Natural killer cell (primary cell): ENCODE results near the gene BCR. TPM values are rescaled to one million over a fixed set of nuclear protein-coding genes. Genes with fewer than 3 reads are reported as not detected.

Source experiments
- ATAC-seq, 3 donors: fragments of 150-1000 bp in 2 of 3; fragments of 200-7000 bp in 1 of 3; cut with Tn5 transposase; 1 replicate in 1 of 3; 2 replicates in 2 of 3; pipeline ENCODE4 v1.10.0; 2021; ENCODE audit warnings: mild to moderate bottlenecking in 2 of 3, moderate library complexity in 2 of 3
- DNase-seq, 2 donors: peaks; one replicate each; pipeline versions ENCODE4 v3.0.0 to v3.0.0-alpha.2; 2013 to 2021; ENCODE audit warnings: mixed read lengths in 1 of 2
- H3K27ac ChIP-seq: one replicate; pipeline ENCODE4 v1.5.1; 2013; ENCODE audit warnings: mild to moderate bottlenecking, low read length
- H3K27me3 ChIP-seq: one replicate; pipeline ENCODE4 v1.6.1; 2013; ENCODE audit warnings: low read length; ENCODE audit not compliant: control insufficient read depth, insufficient read depth
- H3K36me3 ChIP-seq: one replicate; pipeline ENCODE4 v1.6.1; 2013; ENCODE audit warnings: low read length; ENCODE audit not compliant: control insufficient read depth, insufficient read depth
- H3K4me1 ChIP-seq: one replicate; pipeline ENCODE4 v1.6.1; 2013; ENCODE audit warnings: low read length; ENCODE audit not compliant: control insufficient read depth, insufficient read depth
- H3K4me3 ChIP-seq: one replicate; pipeline ENCODE4 v1.5.1; 2013; ENCODE audit warnings: low read length
- H3K9me3 ChIP-seq: one replicate; pipeline ENCODE4 v1.6.1; 2013; ENCODE audit warnings: low read length; ENCODE audit not compliant: control insufficient read depth, insufficient read depth
- H3K27ac Mint-ChIP-seq, 2 donors: one replicate each; pipeline ENCODE4 v1.8.0; 2022; ENCODE audit warnings: mild to moderate bottlenecking in 2 of 2, mixed read lengths in 2 of 2, moderate library complexity in 1 of 2
- H3K27me3 Mint-ChIP-seq, 2 donors: one replicate each; pipeline ENCODE4 v1.8.0; 2022; ENCODE audit warnings: low read depth in 2 of 2, mixed read lengths in 2 of 2
- H3K36me3 Mint-ChIP-seq: one replicate; pipeline ENCODE4 v1.8.0; 2022; ENCODE audit warnings: mixed read lengths
- H3K4me1 Mint-ChIP-seq, 2 donors: one replicate each; pipeline ENCODE4 v1.8.0; 2022; ENCODE audit warnings: mixed read lengths in 2 of 2
- H3K4me3 Mint-ChIP-seq: one replicate; pipeline ENCODE4 v1.8.0; 2022; ENCODE audit warnings: mild to moderate bottlenecking, moderate library complexity, mixed read lengths
- H3K9me3 Mint-ChIP-seq, 2 donors: one replicate each; pipeline ENCODE4 v1.8.0; 2022; ENCODE audit warnings: mixed read lengths in 2 of 2
- CTCF ChIP-seq: fragments of 200-600 bp; IDR thresholded peaks from one replicate; pipeline ENCODE4 v1.8.0; 2022; ENCODE audit warnings: antibody characterized with exemption
- WGBS: methylation state at CpG from one replicate; pipeline ENCODE4 v1.1.7; 2013; ENCODE audit warnings: missing lambda C conversion rate; ENCODE audit not compliant: insufficient coverage; 5-methylcytosine and 5-hydroxymethylcytosine counted together
- intact Hi-C: fragments of 100-400 bp; cut with micrococcal nuclease; formaldehyde crosslinking; loops from one replicate; pipeline ENCODE4 v1.14.2; 2022
- total RNA-seq, 4 donors: library from RNA; stranded (reverse); fragments of 120-200 nt in 1 of 4; gene quantifications; one replicate each; pipeline versions ENCODE4 v1.2.3 to v1.2.4, GENCODE V29; 2013 to 2022

Gene BCR
- total RNA-seq, 3 donors from 2014 or later (not counting 1 experiment from before 2014, with no cell fraction given) = 166 to 186 (median 167) TPM

- H3K27me3 ChIP-seq = no peaks in the 10 kb centered on the region
- Mint-ChIP-seq H3K27ac (peak overlapping the region; percentile 76 to 80), H3K9me3 (no peaks in the 10 kb centered on the region), H3K4me3 (peak overlapping the region; percentile 33), H3K36me3 (no peaks in the 10 kb centered on the region), H3K4me1 (peaks cover 21 to 24% of the 10 kb centered on the region in 2 donors), H3K27me3 (no peaks in the 10 kb centered on the region)
- 94% methylated on average over 10 of the region's 10 CpGs for WGBS
- DNase-seq = no peak
- no peak for ATAC-seq
- H3K27ac ChIP-seq = no peak overlapping the region
- H3K36me3 ChIP-seq = peaks cover 42% of the 10 kb centered on the region
- H3K9me3 ChIP-seq = no peaks in the 10 kb centered on the region
- peaks cover 9% of the 10 kb centered on the region for H3K4me1 ChIP-seq
- H3K4me3 ChIP-seq = no peak overlapping the region
- no peak for TF ChIP-seq CTCF
- intact Hi-C loops = no loop called here
Observed at GRCh38 chr22:23256171-23256932, 76.0 kb downstream of the BCR start.

- Mint-ChIP-seq H3K36me3 (no peaks in the 10 kb centered on the region), H3K4me1 (peaks cover 21 to 24% of the 10 kb centered on the region in 2 donors), H3K27ac (peak overlapping the region; percentile 76 to 80), H3K27me3 (no peaks in the 10 kb centered on the region), H3K9me3 (no peaks in the 10 kb centered on the region), H3K4me3 (peak overlapping the region; percentile 69)
- intact Hi-C loops = no loop called here
- no peak overlapping the region for H3K27ac ChIP-seq
- 85% methylated on average over 19 of the region's 19 CpGs for WGBS
- peak; percentile 68 to 96 (median 86) for ATAC-seq
- peak in 1 of 2 donors; percentile 36 for DNase-seq
- no peaks in the 10 kb centered on the region for H3K27me3 ChIP-seq
- peaks cover 49% of the 10 kb centered on the region for H3K36me3 ChIP-seq
- no peaks in the 10 kb centered on the region for H3K9me3 ChIP-seq
- TF ChIP-seq CTCF = no peak
- H3K4me3 ChIP-seq = no peak overlapping the region
- peaks cover 9% of the 10 kb centered on the region for H3K4me1 ChIP-seq
Observed at GRCh38 chr22:23256986-23257888, 76.9 kb downstream of the BCR start.

GRCh38 chr22:23257889-23258825 is 77.8 kb downstream of the BCR start:
- Mint-ChIP-seq H3K27ac (peak overlapping the region in 1 of 2 donors; percentile 76), H3K27me3 (no peaks in the 10 kb centered on the region), H3K9me3 (no peaks in the 10 kb centered on the region), H3K36me3 (no peaks in the 10 kb centered on the region), H3K4me3 (no peak overlapping the region), H3K4me1 (peaks cover 16 to 32% of the 10 kb centered on the region in 2 donors)
- intact Hi-C loops = no loop called here
- no peaks in the 10 kb centered on the region for H3K9me3 ChIP-seq
- H3K27me3 ChIP-seq = no peaks in the 10 kb centered on the region
- peaks cover 13% of the 10 kb centered on the region for H3K4me1 ChIP-seq
- ATAC-seq = no peak
- H3K36me3 ChIP-seq = peaks cover 50% of the 10 kb centered on the region
- H3K27ac ChIP-seq = no peak overlapping the region
- no peak for TF ChIP-seq CTCF
- 93% methylated on average over 15 of the region's 15 CpGs for WGBS
- no peak overlapping the region for H3K4me3 ChIP-seq
- no peak for DNase-seq
